GM21723 (cell line): Measurements from ENCODE around the gene BICDL2.
"Not testable (repeated sequence)": the region's sequence is repeated elsewhere in the genome, so short reads cannot be mapped to it uniquely, and the experiment has no call there.

Source experiments
- ATAC-seq: cut with Tn5 transposase; IDR thresholded peaks from one replicate; pipeline ENCODE4 v1.9.1; 2021; ENCODE audit warnings: mild to moderate bottlenecking, moderate library complexity; ENCODE audit not compliant: unreplicated experiment

The BICDL2 gene

GRCh38 chr16:3065742-3066439, 29.1 kb upstream of the BICDL2 start:
- no peak for ATAC-seq

GRCh38 chr16:3065069-3065741, 28.5 kb upstream of the BICDL2 start, which contains the start of gene IL32:
IL32 (plus strand) TSS chr16:3065640; CDS start chr16:3065812, 172 bp downstream.
- ATAC-seq = no peak

GRCh38 chr16:3063625-3064386, 27.1 kb upstream of the BICDL2 start:
- no peak for ATAC-seq

GRCh38 chr16:3062553-3062952, 25.8 kb upstream of the BICDL2 start:
- no peak for ATAC-seq

GRCh38 chr16:3060339-3061127, 23.8 kb upstream of the BICDL2 start:
- ATAC-seq = no peak

- ATAC-seq = peak; percentile 6
Observed at GRCh38 chr16:3059723-3060242, 23.0 kb upstream of the BICDL2 start.

GRCh38 chr16:3059041-3059722, 22.4 kb upstream of the BICDL2 start:
- peak; percentile 77 for ATAC-seq

- peak; percentile 38 for ATAC-seq
Observed at GRCh38 chr16:3058139-3059030, 21.6 kb upstream of the BICDL2 start.

- no peak for ATAC-seq
Observed at GRCh38 chr16:3057181-3058138, 20.7 kb upstream of the BICDL2 start.

- ATAC-seq = no peak
Observed at GRCh38 chr16:3056336-3057180, 19.8 kb upstream of the BICDL2 start.

- ATAC-seq = not testable (repeated sequence)
Observed at GRCh38 chr16:3055734-3056115, 19.0 kb upstream of the BICDL2 start.

- no peak for ATAC-seq
Observed at GRCh38 chr16:3054965-3055733, 18.4 kb upstream of the BICDL2 start.

- ATAC-seq = not testable (repeated sequence)
Observed at GRCh38 chr16:3053330-3053710, 16.6 kb upstream of the BICDL2 start.

- not testable (repeated sequence) for ATAC-seq
Observed at GRCh38 chr16:3052571-3053329, 16.0 kb upstream of the BICDL2 start.

- no peak for ATAC-seq
Observed at GRCh38 chr16:3051494-3051893, 14.8 kb upstream of the BICDL2 start.

- no peak for ATAC-seq
Observed at GRCh38 chr16:3051009-3051408, 14.3 kb upstream of the BICDL2 start.
